ENCODE measurements around the gene STPG2.

GRCh38 chr4:98026362-98026761 is 116.9 kb downstream of the STPG2 start:
- TF ChIP-seq, protein P1, sequence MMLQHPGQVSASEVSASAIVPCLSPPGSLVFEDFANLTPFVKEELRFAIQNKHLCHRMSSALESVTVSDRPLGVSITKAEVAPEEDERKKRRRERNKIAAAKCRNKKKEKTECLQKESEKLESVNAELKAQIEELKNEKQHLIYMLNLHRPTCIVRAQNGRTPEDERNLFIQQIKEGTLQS (IDR thresholded peaks at IDR 0.05), result no peak
- TF ChIP-seq, protein P2, sequence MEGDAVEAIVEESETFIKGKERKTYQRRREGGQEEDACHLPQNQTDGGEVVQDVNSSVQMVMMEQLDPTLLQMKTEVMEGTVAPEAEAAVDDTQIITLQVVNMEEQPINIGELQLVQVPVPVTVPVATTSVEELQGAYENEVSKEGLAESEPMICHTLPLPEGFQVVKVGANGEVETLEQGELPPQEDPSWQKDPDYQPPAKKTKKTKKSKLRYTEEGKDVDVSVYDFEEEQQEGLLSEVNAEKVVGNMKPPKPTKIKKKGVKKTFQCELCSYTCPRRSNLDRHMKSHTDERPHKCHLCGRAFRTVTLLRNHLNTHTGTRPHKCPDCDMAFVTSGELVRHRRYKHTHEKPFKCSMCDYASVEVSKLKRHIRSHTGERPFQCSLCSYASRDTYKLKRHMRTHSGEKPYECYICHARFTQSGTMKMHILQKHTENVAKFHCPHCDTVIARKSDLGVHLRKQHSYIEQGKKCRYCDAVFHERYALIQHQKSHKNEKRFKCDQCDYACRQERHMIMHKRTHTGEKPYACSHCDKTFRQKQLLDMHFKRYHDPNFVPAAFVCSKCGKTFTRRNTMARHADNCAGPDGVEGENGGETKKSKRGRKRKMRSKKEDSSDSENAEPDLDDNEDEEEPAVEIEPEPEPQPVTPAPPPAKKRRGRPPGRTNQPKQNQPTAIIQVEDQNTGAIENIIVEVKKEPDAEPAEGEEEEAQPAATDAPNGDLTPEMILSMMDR (IDR thresholded peaks at IDR 0.05; ENCODE audit: low read depth, low read length, missing input control), result no peak
- TF ChIP-seq JUND (IDR thresholded peaks at IDR 0.05), result no peak

Data from liver (tissue), 3 donors.